Right hindlimb (tissue), 1 donor: ENCODE results near the gene PIK3R5.
A peak's percentile ranks its signal among the peaks of the same experiment; 100 is the strongest.
"Not testable (repeated sequence)": the region's sequence is repeated elsewhere in the genome, so short reads cannot be mapped to it uniquely, and the experiment has no call there.

Experiments used
- DNase-seq: peaks from one replicate; pipeline ENCODE4 v3.0.0-alpha.2; 2018

The PIK3R5 gene

DNA sequence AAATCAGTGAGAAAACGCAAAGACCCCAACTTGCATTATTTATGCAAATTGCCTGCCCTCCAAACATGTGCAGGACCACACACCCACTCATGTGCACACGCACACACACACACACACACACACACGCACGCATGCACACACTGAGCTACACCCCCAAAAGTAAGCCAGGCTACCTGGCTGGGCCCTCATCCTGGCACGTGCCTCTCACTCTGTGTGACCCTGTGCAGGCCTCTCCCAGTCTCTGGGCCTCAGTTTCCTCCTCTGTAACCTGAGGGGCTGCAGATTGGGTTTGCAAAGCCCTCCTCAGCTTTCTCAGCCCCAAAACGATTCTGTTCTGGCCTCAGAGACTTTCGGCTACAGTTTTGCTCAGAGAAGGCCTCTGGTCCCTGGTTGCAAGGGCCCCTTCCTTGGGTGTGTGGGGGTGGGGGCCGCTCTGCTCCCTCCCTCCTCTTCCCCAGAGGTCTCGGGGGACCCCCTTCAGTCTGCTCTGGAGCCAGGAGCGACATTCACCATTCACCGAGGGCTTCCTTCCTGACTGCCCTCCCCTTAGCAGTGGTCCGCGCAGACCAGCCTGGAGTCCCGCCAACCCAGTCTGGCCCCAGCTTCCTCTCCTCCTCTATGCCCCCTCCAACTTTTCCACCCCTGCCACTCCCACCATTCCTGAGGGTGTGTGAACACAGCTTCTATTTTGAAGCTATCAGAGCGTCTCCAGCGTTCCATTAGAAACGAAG, 92.6 kb downstream of the PIK3R5 start:
- peak; percentile 42 for DNase-seq

DNA sequence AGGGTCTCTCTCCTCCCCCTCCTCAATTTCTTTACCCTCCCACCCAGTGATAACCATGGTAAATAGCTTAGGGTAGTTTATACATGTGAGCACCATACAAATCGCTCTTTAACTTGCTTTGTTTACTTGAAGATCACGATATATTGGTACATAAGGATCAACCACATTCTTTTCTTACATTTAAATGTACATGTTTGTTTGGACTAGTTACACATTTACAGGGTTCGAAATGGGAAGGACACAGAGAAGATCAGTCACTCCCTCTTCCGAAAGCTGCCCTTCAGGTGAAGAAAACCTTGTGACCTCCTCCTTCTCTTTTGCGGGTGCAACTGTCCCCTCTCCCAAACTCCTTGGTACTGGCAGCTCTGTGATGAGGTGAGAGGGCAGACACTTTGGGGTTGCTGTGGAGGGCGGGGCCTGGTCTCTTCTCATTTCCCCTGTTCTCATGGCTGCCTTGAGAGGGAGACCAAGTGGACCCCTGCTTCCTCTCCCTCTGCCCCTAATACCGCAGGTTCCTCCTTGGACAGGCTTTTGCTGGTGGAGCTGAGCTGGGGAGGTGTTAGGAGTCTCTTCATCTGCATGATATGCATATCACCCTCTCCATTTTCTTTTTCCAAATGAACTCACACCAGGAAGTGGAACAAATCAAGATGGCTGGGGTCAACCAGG, 93.3 kb downstream of the PIK3R5 start:
- no peak for DNase-seq

DNA sequence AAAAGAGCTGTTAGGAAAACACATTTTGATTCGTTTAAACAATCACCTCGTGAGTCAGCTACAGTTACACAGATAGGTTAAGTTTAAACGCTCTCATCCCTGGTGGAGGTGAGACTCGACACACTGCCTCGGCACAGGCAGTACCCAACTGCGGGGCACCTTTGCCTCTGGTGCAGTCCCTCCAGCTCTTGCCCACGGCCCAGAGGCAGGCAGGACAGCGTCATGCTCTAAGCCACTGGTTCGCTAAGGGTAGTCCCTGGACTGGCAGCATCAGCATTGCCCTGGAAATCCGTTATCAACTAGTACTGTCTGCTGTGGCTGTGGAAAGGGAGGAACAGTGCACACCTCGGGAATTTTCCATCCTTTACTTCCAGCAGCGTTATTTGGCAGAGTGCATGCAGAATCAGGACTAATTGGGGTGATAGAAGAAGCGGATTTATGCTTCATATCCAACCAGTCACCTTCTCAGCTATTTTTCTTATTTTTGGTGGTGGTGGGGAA, 94.4 kb downstream of the PIK3R5 start:
- no peak for DNase-seq

DNA sequence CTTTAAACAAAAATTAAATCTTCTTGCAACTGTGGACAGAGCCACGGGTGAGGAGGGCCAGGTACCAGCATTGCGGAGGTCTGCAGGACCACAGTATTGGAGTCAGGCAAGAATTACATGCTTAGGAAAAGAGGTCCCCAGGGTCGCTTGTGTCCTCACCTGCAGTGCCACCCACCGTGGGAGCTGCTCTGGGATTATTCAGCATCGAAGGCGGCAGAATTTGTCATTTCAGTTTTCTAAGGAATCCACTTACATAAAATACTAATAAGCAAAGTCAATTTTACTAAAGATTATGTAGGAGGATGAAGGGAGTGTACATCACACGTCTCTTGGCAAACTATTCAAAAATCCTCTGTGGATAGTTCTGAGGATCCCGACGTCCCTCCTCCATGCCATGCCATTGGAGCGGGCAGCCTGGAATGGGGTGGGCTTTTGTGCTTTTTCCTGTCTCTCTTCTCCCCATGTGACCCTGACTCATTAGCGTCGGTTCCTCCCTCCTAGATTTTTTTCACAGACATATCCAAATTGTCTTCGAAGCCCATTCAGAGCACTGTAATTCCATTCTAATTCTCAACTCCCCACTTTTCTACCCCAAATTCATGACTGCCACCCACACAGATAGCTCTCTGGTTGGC, 95.0 kb downstream of the PIK3R5 start:
- DNase-seq = no peak

DNA sequence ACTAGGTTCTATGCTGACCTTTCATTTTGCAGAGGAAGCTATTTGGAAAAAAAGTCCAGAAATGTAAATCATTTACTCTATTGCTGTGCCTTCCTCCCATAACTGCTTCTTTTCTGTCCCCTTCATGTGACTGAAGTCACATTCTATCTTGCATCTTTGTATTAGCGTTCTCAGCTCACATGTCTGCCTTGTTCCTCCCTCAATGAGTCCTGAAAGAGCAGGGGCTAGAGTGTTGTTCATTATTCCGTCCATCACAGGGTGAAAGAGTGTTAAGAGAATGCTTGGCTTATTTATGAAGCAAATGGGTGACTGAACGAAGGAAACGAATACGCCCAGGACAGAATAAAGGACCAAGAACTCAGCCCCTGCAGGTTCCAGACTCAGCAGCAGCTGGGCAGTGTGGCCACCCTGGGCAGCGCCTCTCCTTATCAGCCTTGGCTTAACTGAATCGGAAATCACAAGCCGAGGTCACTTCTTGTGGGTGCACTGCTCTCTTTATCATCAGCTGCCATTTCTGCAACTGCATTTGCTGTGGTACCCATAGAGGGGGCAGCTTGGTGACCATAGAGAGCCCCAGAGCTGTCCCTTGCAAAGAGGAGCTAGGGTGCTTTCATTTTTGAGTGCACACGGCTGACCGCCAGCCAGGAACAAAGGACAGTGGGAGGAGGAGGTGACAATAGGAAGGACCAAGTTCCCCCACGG, 96.2 kb downstream of the PIK3R5 start:
- no peak for DNase-seq

DNA sequence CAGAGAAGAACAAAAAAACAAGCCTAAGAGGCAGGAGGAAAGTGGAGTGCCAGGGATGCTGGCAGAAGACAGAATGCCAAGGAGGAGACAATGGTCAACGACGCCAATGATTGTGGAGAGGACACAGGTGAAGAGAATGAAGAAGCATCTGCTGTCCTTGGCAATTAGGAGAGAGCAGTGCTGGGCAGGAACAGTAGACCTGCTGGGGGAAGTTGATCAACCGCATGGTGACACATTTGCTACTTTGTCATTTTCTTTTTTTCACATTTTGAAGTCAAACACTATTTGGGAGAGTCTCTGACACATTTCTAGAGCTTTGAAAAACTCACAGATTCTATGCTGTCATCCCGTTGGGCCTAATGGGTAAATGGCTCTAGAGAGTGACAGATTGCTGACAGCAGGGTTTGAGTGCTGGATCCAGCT, 97.0 kb downstream of the PIK3R5 start:
- DNase-seq = no peak

DNA sequence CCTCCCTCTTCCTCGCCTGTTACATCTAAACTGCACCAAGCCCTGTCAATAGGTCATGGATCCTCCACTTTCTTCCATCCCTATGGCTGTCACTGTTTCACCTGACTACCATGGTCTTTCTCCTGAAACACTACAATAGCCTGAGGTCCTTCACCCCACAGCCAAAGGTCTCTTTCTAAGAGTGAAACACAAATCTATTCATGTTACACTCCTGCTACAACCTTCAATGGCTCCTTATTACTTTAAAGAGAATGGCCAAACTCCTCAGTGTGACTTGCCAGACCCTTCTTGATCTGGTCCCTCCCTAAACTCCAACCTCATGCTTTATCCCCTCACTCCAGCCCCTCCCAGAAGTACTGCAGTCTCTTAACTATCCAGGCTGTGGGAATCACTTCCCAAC, 97.4 kb downstream of the PIK3R5 start:
- DNase-seq = no peak

DNA sequence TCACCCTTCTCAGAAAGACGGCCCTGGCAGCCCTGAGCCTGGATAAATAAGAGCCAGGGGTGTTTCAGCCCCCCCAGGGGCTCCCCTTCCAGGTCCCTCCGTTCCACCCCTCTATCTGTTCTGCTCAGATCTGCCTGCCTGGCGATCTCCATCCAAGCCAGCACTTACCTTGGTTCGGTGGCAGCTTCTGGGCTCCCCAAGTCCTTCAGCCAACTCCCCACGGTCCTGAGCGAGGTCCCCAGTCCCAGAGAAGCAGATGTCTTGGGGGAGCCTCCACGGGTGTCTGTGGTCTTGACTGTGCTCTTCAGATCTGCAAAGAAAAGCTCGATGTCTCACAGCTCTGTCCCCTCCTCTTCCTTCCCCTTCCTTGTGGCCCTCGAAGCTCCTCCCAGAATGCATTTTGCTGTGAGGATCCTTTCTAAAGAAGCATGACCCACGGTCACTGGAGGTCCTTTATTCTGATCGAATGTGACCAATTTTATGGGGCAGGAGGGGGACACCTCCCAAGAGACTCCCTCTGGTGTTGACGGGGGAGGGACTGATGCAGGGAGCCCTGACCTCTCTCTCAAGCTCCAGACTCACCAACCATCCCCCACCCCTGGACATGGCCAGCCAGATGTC, 98.0 kb downstream of the PIK3R5 start, which contains the start of gene PIK3R6:
TSS of gene PIK3R6 (minus strand) at position 314 of the 621 bp plus-strand sequence. CDS start 17,880 bp downstream, outside the sequence.
- DNase-seq = no peak

DNA sequence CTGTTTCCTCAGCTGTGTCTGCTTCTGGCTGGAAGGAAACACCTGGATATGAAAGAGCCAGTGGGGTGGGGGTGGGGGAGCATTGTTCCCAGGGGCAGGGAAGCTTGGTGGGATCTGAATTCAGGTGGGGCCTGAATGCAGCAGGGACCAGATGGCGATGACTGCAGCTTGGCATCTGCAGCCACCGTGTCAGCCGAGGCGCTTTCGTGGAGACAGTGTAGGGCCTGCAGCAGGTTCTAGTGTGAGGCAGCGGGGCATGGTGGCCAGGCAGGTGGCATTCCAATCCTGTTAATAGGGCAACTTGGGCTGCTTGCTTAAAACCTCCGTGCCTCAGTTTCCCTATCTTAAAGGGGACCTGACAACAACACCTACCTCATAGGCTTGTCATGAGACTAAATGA, 99.7 kb downstream of the PIK3R5 start:
- DNase-seq = no peak

DNA sequence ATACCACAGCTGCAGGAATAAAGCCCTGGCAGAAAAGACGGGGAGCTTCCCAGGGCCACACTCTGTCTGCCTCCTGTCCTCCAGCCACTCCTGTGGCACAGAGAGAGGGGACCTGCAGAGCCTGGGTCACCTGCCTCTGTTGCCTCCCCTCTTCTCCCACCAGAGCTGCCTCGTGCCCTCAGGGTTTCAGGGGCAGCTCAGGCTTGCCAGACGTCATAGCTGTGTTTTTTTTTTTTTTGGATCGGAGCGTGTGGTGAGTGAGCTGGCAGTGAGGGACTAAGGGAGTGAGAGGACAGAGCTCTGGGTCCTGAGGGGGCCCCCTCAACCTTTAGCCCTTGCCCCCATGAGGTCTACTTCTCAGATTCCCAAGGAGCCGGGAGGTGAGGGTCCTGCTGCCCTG, 100.1 kb downstream of the PIK3R5 start:
- no peak for DNase-seq

DNA sequence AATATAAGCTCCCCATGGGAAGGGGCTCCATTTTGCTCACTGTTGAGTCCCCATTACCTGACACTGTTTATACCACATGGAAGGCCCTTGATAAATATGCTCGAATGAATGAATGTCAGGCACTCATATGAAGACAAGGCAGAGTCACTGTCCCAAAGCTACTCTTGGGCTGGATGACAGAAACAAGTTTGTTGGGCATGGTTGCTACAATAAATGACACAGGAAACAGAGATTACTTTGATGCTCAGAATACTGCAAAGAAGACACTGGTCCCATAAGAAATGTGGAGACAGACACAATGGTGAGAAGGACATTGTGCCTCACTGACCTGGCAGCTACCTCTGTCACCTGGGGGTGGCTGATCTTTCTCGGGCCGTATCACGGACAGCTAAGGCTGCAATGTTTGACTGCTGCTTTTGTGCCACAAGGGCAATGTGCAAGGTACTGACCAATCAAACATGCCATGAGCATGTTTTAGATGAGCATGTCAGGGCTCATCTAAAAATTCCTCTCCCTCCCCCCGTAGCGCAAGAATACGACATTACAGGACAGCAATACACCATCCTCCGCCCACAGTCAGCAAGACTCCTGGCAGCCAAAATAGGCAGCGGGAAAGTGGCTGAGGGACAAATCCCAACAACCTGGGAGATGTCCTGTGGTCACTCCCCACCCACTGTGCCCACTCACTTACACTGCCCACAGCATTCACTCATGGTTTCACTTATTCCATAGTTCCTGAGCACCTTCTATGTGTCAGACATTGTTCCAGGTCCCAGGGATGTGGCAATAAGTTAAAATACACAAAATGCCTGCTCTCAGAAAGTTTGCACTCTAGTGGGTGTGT, 103.1 kb downstream of the PIK3R5 start:
- DNase-seq = no peak

DNA sequence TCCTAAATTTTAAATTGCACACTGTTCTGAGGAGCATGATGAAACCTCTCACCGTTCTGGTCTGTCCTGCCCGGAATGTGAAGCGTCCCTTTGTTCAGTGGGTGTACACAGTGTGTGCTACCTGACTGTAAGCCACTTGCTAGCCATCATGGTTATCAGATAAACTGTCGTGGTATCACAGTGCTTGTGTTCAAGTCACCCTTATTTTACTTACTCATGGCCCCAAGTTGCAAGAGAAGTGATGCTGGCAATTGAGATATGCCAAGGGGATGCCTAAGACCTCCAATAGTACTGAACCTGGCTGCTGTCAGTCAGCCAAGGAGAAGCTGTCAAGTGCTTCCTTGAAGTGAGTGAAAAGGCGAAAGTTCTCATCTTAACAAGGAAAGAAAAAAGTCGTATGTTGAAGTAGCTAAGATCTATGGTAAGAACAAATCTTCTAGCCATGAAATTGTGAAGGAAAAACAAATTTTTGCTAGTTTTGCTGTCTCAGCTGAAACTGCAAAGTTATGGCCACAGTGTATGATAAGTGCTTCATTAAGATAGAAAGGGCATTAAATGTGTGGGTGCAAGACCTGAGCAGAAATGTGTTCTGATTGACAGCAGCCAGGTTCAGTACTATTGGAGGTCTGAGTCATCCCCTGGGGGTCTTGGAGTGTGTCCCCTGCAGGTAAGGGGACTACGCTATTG, 103.9 kb downstream of the PIK3R5 start:
- DNase-seq = no peak

DNA sequence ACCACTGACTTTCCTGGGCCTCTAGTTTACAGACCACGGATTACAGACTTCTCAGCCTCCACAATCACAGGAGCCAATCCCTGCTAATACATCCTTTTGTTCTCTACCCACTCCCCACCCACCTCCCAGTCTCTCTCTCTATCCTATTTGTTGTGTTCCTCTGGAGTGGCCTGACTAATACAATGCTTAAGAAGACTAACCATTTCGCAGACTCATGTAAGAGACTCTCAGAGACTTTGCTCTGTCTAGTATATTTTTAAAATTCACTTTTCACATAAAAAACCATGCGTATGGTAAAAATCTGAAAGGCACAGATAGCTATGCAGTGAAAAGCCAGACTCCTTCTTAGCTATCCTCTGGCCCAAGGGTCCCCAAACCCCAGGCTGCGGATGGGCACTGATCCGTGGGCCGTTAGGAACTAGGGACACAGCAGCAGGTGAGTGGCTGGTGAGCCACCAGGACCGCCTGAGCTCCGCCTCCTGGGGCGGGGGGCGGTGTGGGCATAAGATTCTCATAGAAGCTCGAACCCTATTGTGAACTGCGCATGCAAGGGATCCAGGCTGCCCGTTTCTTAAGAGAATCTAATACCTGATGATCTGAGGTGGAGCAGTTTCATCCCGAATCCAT, 105.6 kb downstream of the PIK3R5 start:
- DNase-seq = no peak

DNA sequence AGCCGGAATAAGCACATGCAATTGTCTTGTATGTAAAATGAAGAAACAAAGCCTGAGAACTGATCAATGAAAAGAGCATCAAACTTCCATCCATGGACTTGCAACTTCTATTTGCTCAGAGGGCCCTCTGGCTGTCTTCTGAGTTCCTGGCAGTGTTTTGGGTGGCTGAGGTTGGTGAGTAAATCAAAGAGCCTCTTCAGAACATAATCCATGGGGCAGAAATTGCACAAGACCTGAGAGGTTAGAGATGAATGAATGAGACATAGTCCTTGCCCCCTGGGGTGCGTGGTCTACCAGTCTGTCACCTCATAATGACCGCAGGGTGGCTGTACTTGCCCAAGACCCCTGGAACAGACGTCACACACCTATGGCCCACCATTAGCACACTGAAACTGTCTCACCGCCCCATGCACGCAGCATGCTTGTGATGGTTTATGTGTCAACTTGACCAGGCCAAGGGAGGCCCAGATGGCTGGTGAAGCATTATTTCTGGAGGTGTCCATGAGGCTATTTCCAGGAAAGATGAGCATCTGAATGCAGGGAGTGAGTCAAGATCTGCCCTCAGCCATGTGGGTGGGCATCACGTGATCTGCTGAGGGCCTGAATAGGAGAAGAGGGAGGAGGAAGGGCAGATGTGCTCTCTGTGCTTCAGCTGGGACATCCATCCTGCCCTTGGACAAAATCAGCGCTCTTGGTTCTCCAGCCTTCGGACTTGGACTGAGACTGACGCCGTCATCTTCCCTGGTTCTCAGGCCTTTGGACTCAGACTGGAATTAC, 106.3 kb downstream of the PIK3R5 start:
- DNase-seq = no peak

DNA sequence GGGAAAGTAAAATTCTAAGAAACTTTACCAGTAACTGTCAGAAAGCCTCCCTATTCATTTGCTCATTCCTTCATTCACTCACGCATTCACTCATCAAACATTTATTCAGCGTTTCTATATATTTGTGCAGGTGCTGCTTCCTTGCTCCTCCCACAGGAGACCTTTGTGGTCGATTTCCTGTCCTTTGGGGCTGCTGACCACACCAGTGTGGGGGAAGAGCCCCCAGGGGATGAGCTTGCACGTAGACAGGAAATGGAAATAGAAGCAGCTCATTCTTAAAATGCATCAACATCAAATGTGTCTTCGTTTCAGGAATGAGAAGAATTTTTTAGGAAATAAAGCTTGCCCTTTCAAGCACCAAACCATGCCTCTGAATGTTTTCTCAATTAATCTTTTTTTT, 107.6 kb downstream of the PIK3R5 start:
- peak; percentile 57 for DNase-seq

DNA sequence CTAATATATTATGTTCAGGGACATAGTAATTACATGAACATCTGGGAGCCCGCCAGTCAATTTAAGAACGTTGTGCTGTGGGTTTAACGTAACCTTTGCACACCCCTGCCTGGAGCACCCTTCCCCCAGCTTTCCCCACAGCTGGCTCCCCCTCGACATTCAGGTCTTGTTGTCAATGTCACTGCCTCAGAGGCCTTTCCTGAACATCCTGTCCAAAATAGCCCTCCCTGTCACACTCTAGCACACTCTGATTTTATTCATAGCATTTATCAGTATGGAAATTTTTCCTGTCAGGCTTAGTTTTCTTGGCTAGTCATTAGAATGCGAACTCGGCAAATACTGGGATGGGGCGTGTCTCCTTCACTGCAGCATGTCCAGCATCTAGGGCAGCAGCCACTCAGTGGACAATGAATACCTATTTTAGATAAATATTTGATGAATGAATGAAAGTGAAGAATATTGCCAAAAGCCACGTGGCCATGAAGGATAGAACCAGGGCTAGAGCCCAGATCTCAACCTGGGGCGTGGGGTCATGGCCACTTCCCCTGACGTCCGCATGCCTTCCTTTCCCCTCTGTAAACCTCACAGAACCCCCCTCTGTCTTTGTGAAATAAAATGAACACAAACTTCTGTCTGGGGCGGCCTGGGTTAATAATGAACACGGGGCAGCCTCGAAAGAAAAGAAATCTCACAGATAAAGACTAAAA, 108.5 kb downstream of the PIK3R5 start:
- no peak for DNase-seq

DNA sequence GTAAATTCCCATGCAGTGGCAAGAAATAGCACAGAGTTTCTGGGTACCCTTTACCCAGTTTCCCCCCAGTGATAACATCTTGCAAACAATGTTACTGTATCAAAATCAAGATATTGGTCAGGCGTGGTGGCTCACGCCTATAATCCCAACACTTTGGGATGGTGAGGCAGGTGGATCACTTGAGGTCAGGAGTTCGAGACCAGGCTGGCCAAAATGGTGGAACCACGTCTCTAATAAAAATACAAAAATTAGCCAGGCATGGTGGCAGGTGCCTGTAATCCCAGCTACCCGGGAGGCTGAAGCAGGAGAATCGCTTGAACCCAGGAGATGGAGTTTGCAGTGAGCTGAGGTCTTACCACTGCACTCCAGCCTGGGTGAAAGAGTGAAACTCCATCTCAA, 109.3 kb downstream of the PIK3R5 start:
- DNase-seq = not testable (repeated sequence)

DNA sequence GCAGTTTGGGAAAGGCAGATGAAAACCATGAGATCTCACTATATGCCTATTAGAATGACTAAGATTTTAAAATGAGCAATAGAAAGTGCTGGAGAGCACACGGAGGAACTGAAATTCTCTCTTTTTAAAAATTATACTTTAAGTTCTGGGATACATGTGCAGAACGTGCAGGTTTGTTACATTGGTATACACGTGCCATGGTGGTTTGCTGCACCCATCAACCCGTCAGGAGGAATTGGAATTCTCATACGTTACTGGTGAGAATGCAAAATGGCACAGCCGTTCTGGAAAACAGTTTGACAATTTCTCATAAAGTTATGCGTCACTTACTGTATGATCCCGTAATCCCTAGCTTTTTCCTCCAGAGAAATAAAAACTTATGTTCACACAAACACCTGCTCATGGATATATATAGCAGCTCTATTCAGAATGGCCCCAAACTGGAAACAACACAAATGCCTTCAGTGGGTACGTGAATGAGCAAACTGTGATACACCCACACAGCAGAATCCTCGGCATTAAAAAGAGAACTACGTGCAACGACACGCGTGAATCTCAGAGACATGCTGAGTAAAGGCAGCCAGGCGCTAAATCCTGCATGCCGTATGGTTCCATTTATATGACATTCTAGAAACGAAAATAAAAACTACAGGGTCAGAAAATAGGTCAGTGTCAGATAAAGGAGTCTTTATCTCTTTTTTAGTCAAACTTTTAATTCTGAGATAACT, 109.9 kb downstream of the PIK3R5 start:
- DNase-seq = no peak
